K562 (cell line): ENCODE data around the gene AKAP13.

Experiments
- CTCF ChIP-seq, 3 experiments: IDR thresholded peaks in 2 of 3; conservative IDR thresholded peaks in 1 of 3; 2 replicates each; pipeline ENCODE4 v1.5.1; 2011 to 2012; ENCODE audit warnings: low read length in 3 of 3, mild to moderate bottlenecking in 3 of 3, control low read depth in 2 of 3, improper control_type of control experiment in 1 of 3, inconsistent platforms in 1 of 3, low read depth in 1 of 3, mixed read lengths in 1 of 3, moderate library complexity in 1 of 3; ENCODE audit not compliant: insufficient read depth in 2 of 3
- DACH1 ChIP-seq: fragments of 450-650 bp; IDR thresholded peaks from 2 replicates; pipeline ENCODE4 v1.6.1; 2018; ENCODE audit not compliant: partially characterized antibody
- PHF20 ChIP-seq: fragments of 450-650 bp; IDR thresholded peaks from 2 replicates; pipeline ENCODE4 v1.6.1; 2018; ENCODE audit not compliant: partially characterized antibody
- SLC30A9 ChIP-seq: fragments of 250-450 bp; sonication (Bioruptor Pico); IDR thresholded peaks from 2 replicates; pipeline ENCODE4 v1.8.0; 2022; ENCODE audit warnings: mild to moderate bottlenecking, moderate library complexity
- ZNF12 ChIP-seq: sonication (generic); formaldehyde crosslinking; IDR thresholded peaks from 2 replicates; pipeline ENCODE4 v1.4.0; 2020; ENCODE audit warnings: mild to moderate bottlenecking, missing genetic modification reagents
- ZNF274 ChIP-seq: IDR thresholded peaks from 2 replicates; pipeline ENCODE4 v1.6.1; 2011; ENCODE audit warnings: low read depth, mild to moderate bottlenecking, low read length, moderate library complexity, borderline replicate concordance

DNA sequence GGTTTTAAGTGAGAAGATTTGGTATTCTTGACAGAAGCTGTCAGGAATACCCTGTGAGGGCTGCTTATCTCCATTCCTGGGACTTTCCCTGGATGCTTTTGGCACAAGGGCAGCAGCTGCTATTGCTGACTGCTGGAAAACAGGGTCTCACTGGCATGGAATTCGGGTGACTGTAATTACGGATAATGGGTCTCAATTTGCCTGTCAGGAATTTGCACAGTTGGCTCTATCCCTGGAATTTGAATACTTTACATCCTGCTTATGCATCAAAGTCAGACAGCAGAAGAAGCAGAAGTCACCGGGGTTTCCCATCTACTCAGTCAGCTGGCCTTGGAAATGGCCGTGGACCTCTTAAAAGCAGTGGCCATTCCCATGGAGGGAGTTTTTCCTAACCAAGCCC lies 25.9 kb upstream of the AKAP13 start:
- no peak for TF ChIP-seq CTCF (IDR thresholded peaks at IDR 0.05 in 2 of 3, conservative IDR thresholded peaks at IDR 0.05 in 1 of 3; ENCODE audit: insufficient read depth in 2 of 3, low read depth in 1 of 3, low read length in 3 of 3)
- TF ChIP-seq SLC30A9 (CRISPR knock-in tag), result no peak
- TF ChIP-seq ZNF12 (CRISPR knock-in tag), result no peak
- no peak for TF ChIP-seq DACH1
- TF ChIP-seq ZNF274, result no peak
- TF ChIP-seq PHF20, result no peak
